Caco-2 (cell line): Measurements from ENCODE around the gene PTPRS. TPM values are rescaled to one million over a fixed set of nuclear protein-coding genes. Genes with fewer than 3 reads are reported as not detected.

Source experiments
- BruUV-seq: library from RNA; stranded (reverse); fragments of 400-500 nt; replicated peaks from 2 replicates; lab custom pipeline; 2021; lab: Mats Ljungman, UMichigan
- CTCF ChIA-PET: fragments of 300-600 bp; sonication (Branson Sonifier 250); formaldehyde crosslinking; loops from one replicate; lab custom pipeline; 2022; ENCODE audit warnings: antibody characterized with exemption; lab: Charles Lee
- POLR2A ChIA-PET: fragments of 300-600 bp; sonication (Branson Sonifier 250); formaldehyde crosslinking; loops from one replicate; lab custom pipeline; 2022; ENCODE audit warnings: antibody characterized with exemption; lab: Charles Lee
- DNase-seq, 2 experiments: peaks; one replicate each; pipeline versions ENCODE4 v3.0.0 to v3.0.0-alpha.2; 2020 to 2022
- H3K27me3 ChIP-seq: replicated peaks from 2 replicates; pipeline ENCODE4 v1.6.0; 2011; ENCODE audit warnings: low read length; ENCODE audit not compliant: control insufficient read depth, insufficient read depth
- H3K36me3 ChIP-seq: 2 replicates; pipeline ENCODE4 v1.5.1; 2011; ENCODE audit warnings: low read length; ENCODE audit not compliant: control insufficient read depth, insufficient read depth
- H3K4me1 ChIP-seq: fragments of 250-450 bp; sonication (Bioruptor Pico); 2 replicates; pipeline ENCODE4 v1.5.1; 2020; ENCODE audit warnings: mild to moderate bottlenecking
- H3K4me3 ChIP-seq: 2 replicates; pipeline ENCODE4 v1.5.1; 2011; ENCODE audit warnings: low read depth, mild to moderate bottlenecking, control low read depth, low read length
- H3K9me3 ChIP-seq: fragments of 250-450 bp; sonication (Bioruptor Pico); 2 replicates; pipeline ENCODE4 v1.5.1; 2020; ENCODE audit warnings: mild to moderate bottlenecking, moderate library complexity
- H3K27ac Mint-ChIP-seq: one replicate; pipeline ENCODE4 v1.8.0; 2022; ENCODE audit warnings: mixed read lengths; ENCODE audit not compliant: unreplicated experiment
- H3K27me3 Mint-ChIP-seq: one replicate; pipeline ENCODE4 v1.8.0; 2022; ENCODE audit warnings: mixed read lengths; ENCODE audit not compliant: insufficient read depth, unreplicated experiment
- H3K36me3 Mint-ChIP-seq: one replicate; pipeline ENCODE4 v1.8.0; 2022; ENCODE audit warnings: mild to moderate bottlenecking, mixed read lengths; ENCODE audit not compliant: insufficient read depth, unreplicated experiment
- H3K4me1 Mint-ChIP-seq: one replicate; pipeline ENCODE4 v1.8.0; 2022; ENCODE audit warnings: low read depth, mixed read lengths; ENCODE audit not compliant: unreplicated experiment
- H3K4me3 Mint-ChIP-seq: one replicate; pipeline ENCODE4 v1.8.0; 2022; ENCODE audit warnings: mild to moderate bottlenecking, moderate library complexity, mixed read lengths; ENCODE audit not compliant: unreplicated experiment
- H3K9me3 Mint-ChIP-seq: one replicate; pipeline ENCODE4 v1.8.0; 2022; ENCODE audit warnings: mixed read lengths; ENCODE audit not compliant: unreplicated experiment
- intact Hi-C: fragments of 100-400 bp; cut with micrococcal nuclease; formaldehyde crosslinking; loops from one replicate; pipeline ENCODE4 v1.10.0; 2022; ENCODE audit not compliant: unreplicated experiment
- total RNA-seq: library from RNA; stranded (reverse); gene quantifications from 2 replicates; pipeline ENCODE4 v1.2.3, GENCODE V29; 2022
- TF ChIP-seq, protein P1 (sequence below), 2 experiments: fragments of 200-600 bp in 1 of 2; IDR thresholded peaks; 1 replicate in 1 of 2; 2 replicates in 1 of 2; pipeline versions ENCODE4 v1.5.1 to v1.8.0; 2011 to 2022; ENCODE audit warnings: antibody characterized with exemption in 1 of 2, control low read depth in 1 of 2, inconsistent platforms in 1 of 2, low read depth in 1 of 2, low read length in 1 of 2, mild to moderate bottlenecking in 1 of 2, moderate library complexity in 1 of 2; ENCODE audit not compliant: insufficient read depth in 1 of 2, severe bottlenecking in 1 of 2, unreplicated experiment in 1 of 2

PTPRS gene
- total RNA-seq, 1 experiment from 2014 or later = 65.6 TPM

DNA sequence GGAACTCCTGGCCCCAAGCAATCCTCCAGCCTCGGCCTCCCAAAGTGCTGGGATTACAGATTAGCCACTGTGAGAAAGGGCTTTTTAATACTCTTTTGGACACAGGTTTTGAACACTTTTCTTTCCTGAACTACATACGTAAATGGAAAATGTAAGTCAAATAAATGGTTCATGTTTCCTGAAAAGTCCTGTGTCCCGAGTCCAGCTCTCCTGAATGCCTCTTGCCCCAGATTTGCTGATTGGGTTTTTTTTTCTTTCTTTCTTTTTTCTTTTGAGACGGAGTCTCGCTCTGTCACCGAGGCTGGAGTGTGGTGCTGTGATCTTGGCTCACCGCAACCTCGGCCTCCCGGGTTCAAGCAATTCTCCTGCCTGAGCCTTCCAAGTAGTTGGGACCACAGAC lies 24.5 kb downstream of the PTPRS start:
- DNase-seq = no peak
- CTCF ChIA-PET = interaction anchor here (0.6 kb wide), 1 partner anchor 32 kb away, joined by 6 read pairs; no protein-coding TSS in a partner anchor

DNA sequence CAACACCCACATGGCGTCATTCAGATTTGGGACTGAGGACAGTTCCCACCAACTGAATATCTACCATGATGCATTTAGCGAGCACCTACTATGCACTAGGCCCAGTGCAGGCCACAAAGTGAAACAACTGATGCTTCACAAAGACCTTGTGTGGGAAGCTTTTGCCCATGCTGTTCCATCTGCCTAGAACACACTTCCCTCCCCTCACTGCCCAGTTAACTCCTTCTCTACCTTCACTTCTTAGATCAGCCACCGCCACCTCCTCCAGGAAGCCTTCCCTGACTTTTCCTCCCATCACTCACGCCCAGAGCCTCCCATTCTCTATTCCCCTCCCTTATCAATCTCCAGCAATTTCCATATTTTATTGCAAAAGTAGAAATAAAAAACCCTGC lies 25.7 kb downstream of the PTPRS start:
- CTCF ChIA-PET = no interaction called here
- peaks cover 6% of the 10 kb centered on the region for H3K36me3 Mint-ChIP-seq
- intact Hi-C loops = no loop called here

More for the DNA sequence above, 24.5 kb downstream of the PTPRS start:
- no TSS peak for BruUV-seq
- POLR2A ChIA-PET = no interaction called here
- Histone ChIP-seq H3K9me3 (no peaks in the 10 kb centered on the region), H3K27me3 (no peaks in the 10 kb centered on the region), H3K4me3 (no peak overlapping the region), H3K4me1 (no peaks in the 10 kb centered on the region), H3K36me3 (no peaks in the 10 kb centered on the region)
- peaks cover 6% of the 10 kb centered on the region for H3K36me3 Mint-ChIP-seq
- H3K4me3 Mint-ChIP-seq = no peak overlapping the region
- H3K27me3 Mint-ChIP-seq = no peaks in the 10 kb centered on the region
- H3K27ac Mint-ChIP-seq = no peak overlapping the region
- TF ChIP-seq, protein P1, sequence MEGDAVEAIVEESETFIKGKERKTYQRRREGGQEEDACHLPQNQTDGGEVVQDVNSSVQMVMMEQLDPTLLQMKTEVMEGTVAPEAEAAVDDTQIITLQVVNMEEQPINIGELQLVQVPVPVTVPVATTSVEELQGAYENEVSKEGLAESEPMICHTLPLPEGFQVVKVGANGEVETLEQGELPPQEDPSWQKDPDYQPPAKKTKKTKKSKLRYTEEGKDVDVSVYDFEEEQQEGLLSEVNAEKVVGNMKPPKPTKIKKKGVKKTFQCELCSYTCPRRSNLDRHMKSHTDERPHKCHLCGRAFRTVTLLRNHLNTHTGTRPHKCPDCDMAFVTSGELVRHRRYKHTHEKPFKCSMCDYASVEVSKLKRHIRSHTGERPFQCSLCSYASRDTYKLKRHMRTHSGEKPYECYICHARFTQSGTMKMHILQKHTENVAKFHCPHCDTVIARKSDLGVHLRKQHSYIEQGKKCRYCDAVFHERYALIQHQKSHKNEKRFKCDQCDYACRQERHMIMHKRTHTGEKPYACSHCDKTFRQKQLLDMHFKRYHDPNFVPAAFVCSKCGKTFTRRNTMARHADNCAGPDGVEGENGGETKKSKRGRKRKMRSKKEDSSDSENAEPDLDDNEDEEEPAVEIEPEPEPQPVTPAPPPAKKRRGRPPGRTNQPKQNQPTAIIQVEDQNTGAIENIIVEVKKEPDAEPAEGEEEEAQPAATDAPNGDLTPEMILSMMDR (IDR thresholded peaks at IDR 0.05; ENCODE audit: insufficient read depth in 1 of 2, low read depth in 1 of 2, low read length in 1 of 2, severe bottlenecking in 1 of 2, unreplicated experiment in 1 of 2) = no peak
- H3K9me3 Mint-ChIP-seq = no peaks in the 10 kb centered on the region
- H3K4me1 Mint-ChIP-seq = no peaks in the 10 kb centered on the region
- intact Hi-C loops = no loop called here

DNA sequence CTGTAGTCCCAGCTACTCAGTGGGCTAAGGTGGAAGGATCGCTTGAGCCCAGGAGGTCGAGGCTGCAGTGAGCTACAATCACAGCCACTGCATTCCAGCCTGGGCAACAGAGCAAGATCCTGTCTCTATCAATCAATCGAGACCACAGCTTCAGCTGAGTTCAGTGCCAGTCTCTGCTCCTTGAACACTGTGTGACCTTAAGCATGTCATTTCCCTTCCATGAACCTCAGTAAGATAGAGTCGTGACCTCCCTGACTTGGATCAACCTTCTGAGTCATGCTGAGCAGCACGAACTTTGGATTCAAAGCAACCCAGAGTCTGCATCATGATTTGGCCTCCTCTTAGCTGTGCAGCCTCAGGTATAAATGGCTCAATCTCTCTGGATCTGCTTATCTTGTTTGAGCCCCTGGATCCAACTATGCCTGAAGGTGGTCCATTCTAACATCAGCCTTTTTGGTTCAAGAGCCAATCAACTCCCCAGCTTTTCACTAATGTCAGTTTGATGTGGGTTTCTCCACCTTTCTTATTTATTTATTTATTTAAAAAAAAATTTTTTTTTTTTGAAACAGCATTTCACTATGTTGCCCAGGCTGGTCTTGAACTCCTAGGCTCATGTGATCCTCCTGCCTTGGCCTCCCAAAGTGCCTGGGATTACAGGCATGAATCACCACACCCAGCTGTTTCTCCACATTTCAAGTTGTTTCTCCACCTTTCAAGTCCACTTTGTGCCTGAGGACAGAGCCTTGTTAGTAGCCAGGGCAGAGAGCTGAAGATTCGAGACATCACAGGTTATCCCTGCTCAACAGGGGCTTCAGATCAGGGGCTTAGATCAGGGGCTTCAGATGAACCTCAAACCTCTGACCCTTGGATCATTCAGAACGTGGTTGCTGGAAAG lies 26.4 kb downstream of the PTPRS start:
- Histone ChIP-seq H3K27me3 (no peaks in the 10 kb centered on the region), H3K4me1 (no peaks in the 10 kb centered on the region), H3K36me3 (no peaks in the 10 kb centered on the region), H3K9me3 (no peaks in the 10 kb centered on the region), H3K4me3 (no peak overlapping the region)
- CTCF ChIA-PET = no interaction called here
- no peak for DNase-seq
- POLR2A ChIA-PET = no interaction called here
- intact Hi-C loops = no loop called here
- Mint-ChIP-seq H3K36me3 (peaks cover 6% of the 10 kb centered on the region), H3K27ac (no peak overlapping the region), H3K4me3 (no peak overlapping the region), H3K27me3 (no peaks in the 10 kb centered on the region), H3K4me1 (no peaks in the 10 kb centered on the region), H3K9me3 (no peaks in the 10 kb centered on the region)
- BruUV-seq = no TSS peak
- TF ChIP-seq, protein P1 (IDR thresholded peaks at IDR 0.05; ENCODE audit: insufficient read depth in 1 of 2, low read depth in 1 of 2, low read length in 1 of 2, severe bottlenecking in 1 of 2, unreplicated experiment in 1 of 2) = no peak

More for the DNA sequence above, 25.7 kb downstream of the PTPRS start:
- no peak for DNase-seq
- H3K9me3 ChIP-seq = no peaks in the 10 kb centered on the region
- TF ChIP-seq, protein P1 (IDR thresholded peaks at IDR 0.05; ENCODE audit: insufficient read depth in 1 of 2, low read depth in 1 of 2, low read length in 1 of 2, severe bottlenecking in 1 of 2, unreplicated experiment in 1 of 2) = no peak
- H3K4me3 ChIP-seq = no peak overlapping the region
- BruUV-seq = no TSS peak
- Mint-ChIP-seq H3K27me3 (no peaks in the 10 kb centered on the region), H3K4me1 (no peaks in the 10 kb centered on the region), H3K27ac (no peak overlapping the region), H3K9me3 (no peaks in the 10 kb centered on the region), H3K4me3 (no peak overlapping the region)
- H3K36me3 ChIP-seq = no peaks in the 10 kb centered on the region
- no peaks in the 10 kb centered on the region for H3K4me1 ChIP-seq
- POLR2A ChIA-PET = interaction anchor here (0.8 kb wide), 1 partner anchor 346 kb away, joined by 19 read pairs; the partner anchor contains the start of gene KDM4B
- no peaks in the 10 kb centered on the region for H3K27me3 ChIP-seq
